Bronchial epithelial cell (primary cell): ENCODE measurements around the gene PLEKHB1. TPM values are rescaled to one million over a fixed set of nuclear protein-coding genes. Genes with fewer than 3 reads are reported as not detected.
"Not testable (repeated sequence)": the region's sequence is repeated elsewhere in the genome, so short reads cannot be mapped to it uniquely, and the experiment has no call there.

Experiments used
- DNase-seq: peaks from one replicate; pipeline ENCODE4 v3.0.0-alpha.2; 2010; ENCODE audit warnings: low read depth
- FAIRE-seq: peaks from 2 replicates; lab custom pipeline; 2011; peaks lifted over from hg19 to GRCh38; lab: Jason Lieb, UNC
- H3K27me3 ChIP-seq: 2 replicates; pipeline ENCODE4 v1.5.1; 2011; ENCODE audit warnings: low read length; ENCODE audit not compliant: control insufficient read depth, insufficient read depth
- H3K36me3 ChIP-seq: 2 replicates; pipeline ENCODE4 v1.5.1; 2011; ENCODE audit warnings: low read length; ENCODE audit not compliant: control insufficient read depth, insufficient read depth
- H3K4me3 ChIP-seq: 2 replicates; pipeline ENCODE4 v1.5.1; 2011; ENCODE audit warnings: mild to moderate bottlenecking, low read depth, low read length, control low read depth
- total RNA-seq: library from RNA; depleted of rRNA; stranded (reverse); fragments of >200 nt; gene quantifications from 2 replicates; pipeline ENCODE4 v1.2.1, GENCODE V29; 2014
- TF ChIP-seq, protein P1 (sequence below): IDR thresholded peaks from 2 replicates; pipeline ENCODE4 v1.5.1; 2011; ENCODE audit warnings: mild to moderate bottlenecking, moderate library complexity, low read length, control low read depth, inconsistent platforms; ENCODE audit not compliant: insufficient read depth, severe bottlenecking

Gene PLEKHB1
- total RNA-seq, 1 donor from 2014 or later, result not detected

GRCh38 chr11:73664877-73665276 is 18.5 kb downstream of the PLEKHB1 start:
- Histone ChIP-seq H3K27me3 (no peaks in the 10 kb centered on the region), H3K4me3 (no peak overlapping the region), H3K36me3 (no peaks in the 10 kb centered on the region)
- TF ChIP-seq, protein P1, sequence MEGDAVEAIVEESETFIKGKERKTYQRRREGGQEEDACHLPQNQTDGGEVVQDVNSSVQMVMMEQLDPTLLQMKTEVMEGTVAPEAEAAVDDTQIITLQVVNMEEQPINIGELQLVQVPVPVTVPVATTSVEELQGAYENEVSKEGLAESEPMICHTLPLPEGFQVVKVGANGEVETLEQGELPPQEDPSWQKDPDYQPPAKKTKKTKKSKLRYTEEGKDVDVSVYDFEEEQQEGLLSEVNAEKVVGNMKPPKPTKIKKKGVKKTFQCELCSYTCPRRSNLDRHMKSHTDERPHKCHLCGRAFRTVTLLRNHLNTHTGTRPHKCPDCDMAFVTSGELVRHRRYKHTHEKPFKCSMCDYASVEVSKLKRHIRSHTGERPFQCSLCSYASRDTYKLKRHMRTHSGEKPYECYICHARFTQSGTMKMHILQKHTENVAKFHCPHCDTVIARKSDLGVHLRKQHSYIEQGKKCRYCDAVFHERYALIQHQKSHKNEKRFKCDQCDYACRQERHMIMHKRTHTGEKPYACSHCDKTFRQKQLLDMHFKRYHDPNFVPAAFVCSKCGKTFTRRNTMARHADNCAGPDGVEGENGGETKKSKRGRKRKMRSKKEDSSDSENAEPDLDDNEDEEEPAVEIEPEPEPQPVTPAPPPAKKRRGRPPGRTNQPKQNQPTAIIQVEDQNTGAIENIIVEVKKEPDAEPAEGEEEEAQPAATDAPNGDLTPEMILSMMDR, result no peak
- FAIRE-seq, result no peak
- no peak for DNase-seq

DNA sequence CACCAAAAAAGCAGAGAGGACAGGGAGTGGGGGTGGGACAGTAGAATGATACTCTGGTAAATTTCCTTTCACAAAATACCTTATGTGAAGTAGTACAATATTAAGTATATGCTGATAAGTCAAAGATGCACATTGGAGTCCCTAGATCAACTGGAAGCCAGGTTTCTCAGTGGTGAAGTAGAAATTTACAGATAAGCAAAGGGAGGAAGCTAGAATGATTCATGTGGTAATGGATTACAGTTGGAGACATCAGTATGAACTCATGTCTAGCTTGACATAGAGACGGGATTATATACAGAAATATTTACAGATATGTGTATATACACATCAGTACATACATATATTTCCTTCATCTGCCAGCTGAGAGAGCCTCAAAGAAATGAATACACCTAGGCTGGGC is 21.5 kb downstream of the PLEKHB1 start:
- Histone ChIP-seq H3K36me3 (no peaks in the 10 kb centered on the region), H3K27me3 (no peaks in the 10 kb centered on the region), H3K4me3 (no peak overlapping the region)
- TF ChIP-seq, protein P1, result no peak
- no peak for FAIRE-seq
- no peak for DNase-seq

GRCh38 chr11:73670808-73671207 is 24.4 kb downstream of the PLEKHB1 start:
- Histone ChIP-seq H3K36me3 (peaks cover 2% of the 10 kb centered on the region), H3K27me3 (no peaks in the 10 kb centered on the region), H3K4me3 (no peak overlapping the region)
- DNase-seq (no peak), FAIRE-seq (no peak)
- TF ChIP-seq, protein P1, result no peak

- H3K27me3 ChIP-seq, result no peaks in the 10 kb centered on the region
- TF ChIP-seq, protein P1, result no peak
- DNase-seq, result no peak
- no peak overlapping the region for H3K4me3 ChIP-seq
- FAIRE-seq, result no peak
- H3K36me3 ChIP-seq, result peaks cover 2% of the 10 kb centered on the region
These were observed 25.3 kb downstream of the PLEKHB1 start for GRCh38 chr11:73671701-73672100.

GRCh38 chr11:73676552-73676951 is 30.2 kb downstream of the PLEKHB1 start:
- FAIRE-seq, H3K27me3 ChIP-seq, DNase-seq, H3K4me3 ChIP-seq: not testable (repeated sequence)
- H3K36me3 ChIP-seq, result peaks cover 13% of the 10 kb centered on the region

DNA sequence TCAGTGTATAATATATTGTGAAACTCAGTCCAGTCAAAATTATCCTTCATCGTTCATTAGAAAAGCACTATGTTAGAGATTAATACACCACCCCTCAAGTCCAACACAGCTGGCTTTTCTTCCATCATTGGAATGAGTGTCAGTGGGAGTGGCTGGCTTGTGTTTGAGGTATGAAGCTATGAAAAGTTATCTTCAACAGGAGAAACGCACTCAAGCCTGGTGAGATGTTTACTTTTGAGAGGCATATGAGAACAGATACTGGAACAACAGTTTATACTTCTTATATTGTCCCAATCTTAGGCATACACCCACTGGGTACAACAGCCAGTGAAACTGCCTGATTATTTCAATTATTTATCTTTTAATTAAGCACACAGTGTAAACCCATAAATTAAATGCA is 34.3 kb downstream of the PLEKHB1 start:
- Histone ChIP-seq H3K36me3 (peaks cover 15% of the 10 kb centered on the region), H3K4me3 (no peak overlapping the region), H3K27me3 (no peaks in the 10 kb centered on the region)
- DNase-seq (no peak), FAIRE-seq (no peak)
- TF ChIP-seq, protein P1, result no peak
